Endothelial cell of umbilical vein (primary cell): Measurements from ENCODE around the gene SLC6A9. TPM values are rescaled to one million over a fixed set of nuclear protein-coding genes. Genes with fewer than 3 reads are reported as not detected.

Experiments used
- BruUV-seq: library from RNA; stranded (reverse); fragments of 400-500 nt; replicated peaks from 2 replicates; lab custom pipeline; 2021; lab: Mats Ljungman, UMichigan
- CTCF ChIA-PET: fragments of 300-600, 350-600 bp; sonication (Branson Sonifier 250); formaldehyde crosslinking; loops from one replicate; lab custom pipeline; 2021; ENCODE audit warnings: antibody characterized with exemption, inconsistent platforms; lab: Charles Lee
- POLR2A ChIA-PET: fragments of 300-600, 350-600 bp; sonication (Branson Sonifier 250); formaldehyde crosslinking; loops from one replicate; lab custom pipeline; 2021; ENCODE audit warnings: antibody characterized with exemption, inconsistent platforms; lab: Charles Lee
- DNase-seq: peaks from one replicate; pipeline ENCODE4 v3.0.0-alpha.2; 2011; ENCODE audit warnings: low read depth, low spot score
- FAIRE-seq: peaks from 2 replicates; lab custom pipeline; 2011; peaks lifted over from hg19 to GRCh38; lab: Jason Lieb, UNC
- H2AFZ ChIP-seq: 2 replicates; pipeline ENCODE4 v1.6.0; 2012; ENCODE audit warnings: low read depth, low read length, control low read depth, inconsistent platforms
- H3K27ac ChIP-seq: 2 replicates; pipeline ENCODE4 v1.5.1; 2011; ENCODE audit warnings: low read depth, mild to moderate bottlenecking, control low read depth, low read length, moderate library complexity; ENCODE audit not compliant: insufficient read depth
- H3K27me3 ChIP-seq, 2 experiments: 2 replicates each; pipeline versions ENCODE4 v1.6.0 to v1.6.1; 2011; ENCODE audit warnings: low read length in 2 of 2, mixed read lengths in 1 of 2; ENCODE audit not compliant: control insufficient read depth in 2 of 2, insufficient read depth in 2 of 2
- H3K36me3 ChIP-seq, 2 experiments: 2 replicates in 1 of 2; 3 replicates in 1 of 2; pipeline ENCODE4 v1.5.1; 2011; ENCODE audit warnings: low read length in 2 of 2, mild to moderate bottlenecking in 1 of 2, moderate library complexity in 1 of 2; ENCODE audit not compliant: control insufficient read depth in 2 of 2, insufficient read depth in 2 of 2; ENCODE audit errors: extremely low read depth in 1 of 2
- H3K4me1 ChIP-seq: 3 replicates; pipeline ENCODE4 v1.5.1; 2011; ENCODE audit warnings: mild to moderate bottlenecking, low read length; ENCODE audit not compliant: control insufficient read depth, insufficient read depth; ENCODE audit errors: extremely low read depth
- H3K4me2 ChIP-seq: 2 replicates; pipeline ENCODE4 v1.6.1; 2011; ENCODE audit warnings: low read length, control low read depth, mixed read lengths; ENCODE audit not compliant: insufficient read depth
- H3K4me3 ChIP-seq, 3 experiments: fragments of 200-600 bp in 1 of 3; sonication (generic), shearing (Covaris generic) in 1 of 3; replicated peaks in 1 of 3; 2 replicates each; pipeline ENCODE4 v1.5.1; 2011 to 2016; ENCODE audit warnings: control low read depth in 3 of 3, low read length in 3 of 3, mild to moderate bottlenecking in 2 of 3, inconsistent platforms in 1 of 3, low read depth in 1 of 3, moderate library complexity in 1 of 3; ENCODE audit not compliant: insufficient read depth in 1 of 3
- H3K79me2 ChIP-seq: 2 replicates; pipeline ENCODE4 v1.6.0; 2012; ENCODE audit warnings: low read length, inconsistent platforms; ENCODE audit not compliant: control insufficient read depth, insufficient read depth
- H3K9ac ChIP-seq: replicated peaks from 2 replicates; pipeline ENCODE3; 2011; ENCODE audit warnings: low read length, control low read depth; ENCODE audit not compliant: insufficient read depth; ENCODE audit errors: extremely low read depth
- H3K9me1 ChIP-seq: replicated peaks from 3 replicates; pipeline ENCODE4 v1.6.0; 2011; ENCODE audit warnings: mild to moderate bottlenecking, low read length; ENCODE audit not compliant: control insufficient read depth, insufficient read depth; ENCODE audit errors: extremely low read depth
- H3K9me3 ChIP-seq: replicated peaks from 2 replicates; pipeline ENCODE4 v1.5.1; 2012; ENCODE audit warnings: low read length, inconsistent platforms; ENCODE audit not compliant: control insufficient read depth, insufficient read depth
- H4K20me1 ChIP-seq: replicated peaks from 2 replicates; pipeline ENCODE3; 2011; ENCODE audit warnings: mild to moderate bottlenecking, low read length; ENCODE audit not compliant: control insufficient read depth, insufficient read depth; ENCODE audit errors: extremely low read depth
- EZH2 ChIP-seq: IDR thresholded peaks from 2 replicates; pipeline ENCODE4 v1.6.1; 2012; ENCODE audit warnings: borderline replicate concordance, low read depth, mild to moderate bottlenecking, moderate library complexity, low read length, inconsistent platforms; ENCODE audit not compliant: severe bottlenecking
- FOS ChIP-seq: IDR thresholded peaks from 2 replicates; pipeline ENCODE4 v1.6.1; 2011; ENCODE audit warnings: mild to moderate bottlenecking, low read length, moderate library complexity, borderline replicate concordance; ENCODE audit not compliant: insufficient read depth
- GATA2 ChIP-seq: IDR thresholded peaks from 2 replicates; pipeline ENCODE4 v1.7.0; 2011; ENCODE audit warnings: low read depth, mild to moderate bottlenecking, moderate library complexity, mixed read lengths, low read length; ENCODE audit not compliant: insufficient read length, insufficient read depth
- JUN ChIP-seq: IDR thresholded peaks from 2 replicates; pipeline ENCODE4 v1.6.1; 2011; ENCODE audit warnings: borderline replicate concordance, low read depth; ENCODE audit not compliant: insufficient read length, insufficient read depth
- MYC ChIP-seq: IDR thresholded peaks from one replicate; pipeline ENCODE4 v1.6.1; 2011; ENCODE audit warnings: mild to moderate bottlenecking, low read depth, low read length
- POLR2A ChIP-seq: IDR thresholded peaks from 2 replicates; pipeline ENCODE4 v1.6.1; 2012; ENCODE audit warnings: low read depth, mild to moderate bottlenecking, control low read depth, low read length
- POLR2AphosphoS5 ChIP-seq: IDR thresholded peaks from 2 replicates; pipeline ENCODE4 v1.6.1; 2012; ENCODE audit warnings: low read depth, mild to moderate bottlenecking, control low read depth, low read length, moderate library complexity; ENCODE audit not compliant: insufficient read depth
- dilution Hi-C: fragments of 300-500 bp; cut with MboI; formaldehyde crosslinking; loops from one replicate; pipeline ENCODE4 v1.15.0; 2019; ENCODE audit warnings: low sequenced_read_pairs; ENCODE audit not compliant: extremely low pct_ligation_motif_present
- intact Hi-C: fragments of 100-400 bp; cut with micrococcal nuclease; formaldehyde crosslinking; loops from one replicate; pipeline ENCODE4 v1.10.0; 2022
- polyA plus RNA-seq, 4 experiments: library from polyadenylated mRNA; depleted of rRNA in 3 of 4; stranded (reverse) in 3 of 4; unstranded in 1 of 4; fragments of >200 nt; gene quantifications; 2 replicates each; pipeline versions ENCODE4 v1.2.1 to v1.2.3, GENCODE V29; 2011 to 2012; ENCODE audit warnings: missing spikeins in 1 of 4
- total RNA-seq: library from RNA; stranded (reverse); gene quantifications from 2 replicates; pipeline ENCODE4 v1.2.3, GENCODE V29; 2021
- TF ChIP-seq, protein P1 (sequence below), 2 donors: IDR thresholded peaks; 1 replicate in 1 of 2; 2 replicates in 1 of 2; pipeline ENCODE4 v1.5.1; 2011; ENCODE audit warnings: low read length in 2 of 2, mild to moderate bottlenecking in 2 of 2, moderate library complexity in 2 of 2, control low read depth in 1 of 2, inconsistent platforms in 1 of 2, low read depth in 1 of 2; ENCODE audit not compliant: insufficient read depth in 1 of 2; ENCODE audit errors: extremely low read depth in 1 of 2
- TF ChIP-seq, protein P2 (sequence below): IDR thresholded peaks from 2 replicates; pipeline ENCODE4 v1.6.1; 2011; ENCODE audit not compliant: insufficient read depth, insufficient read length

SLC6A9 gene
- total and polyA plus RNA-seq, 2 donors (not counting 3 experiments of a cell fraction or from before 2014, with no cell fraction given) = 0.80 to 1.5 TPM

DNA sequence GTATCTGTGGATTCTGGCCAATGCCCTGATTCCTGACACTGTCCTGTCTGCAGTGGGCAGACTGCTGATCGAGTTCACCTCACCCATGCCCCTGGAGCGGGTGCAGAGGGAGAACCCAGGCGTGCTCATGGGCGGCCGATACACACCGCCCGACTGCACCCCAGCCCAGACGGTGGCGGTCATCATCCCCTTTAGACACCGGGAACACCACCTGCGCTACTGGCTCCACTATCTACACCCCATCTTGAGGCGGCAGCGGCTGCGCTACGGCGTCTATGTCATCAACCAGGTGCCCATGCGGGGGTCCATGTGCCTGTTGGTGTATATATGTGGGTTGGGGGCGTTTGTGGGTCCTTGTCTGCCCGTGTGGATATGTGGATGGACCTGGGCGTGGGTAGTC is 49.6 kb downstream of the SLC6A9 start:
- ChIA-PET POLR2A (no interaction called here), CTCF (no interaction called here)
- dilution Hi-C loops = no loop called here
- Histone ChIP-seq H3K4me3 (no peak overlapping the region), H3K9ac (no peak overlapping the region), H3K79me2 (peaks cover 29% of the 10 kb centered on the region), H3K4me1 (peaks cover 17% of the 10 kb centered on the region), H3K27ac (no peak overlapping the region), H4K20me1 (no peaks in the 10 kb centered on the region), H3K36me3 (peaks cover 0 to 17% of the 10 kb centered on the region in 2 experiments), H3K4me2 (no peak overlapping the region), H2AFZ (no peak overlapping the region), H3K9me3 (no peaks in the 10 kb centered on the region), H3K27me3 (no peaks in the 10 kb centered on the region), H3K9me1 (no peaks in the 10 kb centered on the region)
- FAIRE-seq (no peak), DNase-seq (no peak)
- no TSS peak for BruUV-seq
- intact Hi-C loops = no loop called here
- TF ChIP-seq POLR2A = no peak
- TF ChIP-seq, protein P1, sequence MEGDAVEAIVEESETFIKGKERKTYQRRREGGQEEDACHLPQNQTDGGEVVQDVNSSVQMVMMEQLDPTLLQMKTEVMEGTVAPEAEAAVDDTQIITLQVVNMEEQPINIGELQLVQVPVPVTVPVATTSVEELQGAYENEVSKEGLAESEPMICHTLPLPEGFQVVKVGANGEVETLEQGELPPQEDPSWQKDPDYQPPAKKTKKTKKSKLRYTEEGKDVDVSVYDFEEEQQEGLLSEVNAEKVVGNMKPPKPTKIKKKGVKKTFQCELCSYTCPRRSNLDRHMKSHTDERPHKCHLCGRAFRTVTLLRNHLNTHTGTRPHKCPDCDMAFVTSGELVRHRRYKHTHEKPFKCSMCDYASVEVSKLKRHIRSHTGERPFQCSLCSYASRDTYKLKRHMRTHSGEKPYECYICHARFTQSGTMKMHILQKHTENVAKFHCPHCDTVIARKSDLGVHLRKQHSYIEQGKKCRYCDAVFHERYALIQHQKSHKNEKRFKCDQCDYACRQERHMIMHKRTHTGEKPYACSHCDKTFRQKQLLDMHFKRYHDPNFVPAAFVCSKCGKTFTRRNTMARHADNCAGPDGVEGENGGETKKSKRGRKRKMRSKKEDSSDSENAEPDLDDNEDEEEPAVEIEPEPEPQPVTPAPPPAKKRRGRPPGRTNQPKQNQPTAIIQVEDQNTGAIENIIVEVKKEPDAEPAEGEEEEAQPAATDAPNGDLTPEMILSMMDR (IDR thresholded peaks at IDR 0.05; ENCODE audit: extremely low read depth in 1 of 2, insufficient read depth in 1 of 2, low read depth in 1 of 2, low read length in 2 of 2) = no peak
- TF ChIP-seq GATA2 = no peak
- TF ChIP-seq JUN = no peak
- TF ChIP-seq, protein P2, sequence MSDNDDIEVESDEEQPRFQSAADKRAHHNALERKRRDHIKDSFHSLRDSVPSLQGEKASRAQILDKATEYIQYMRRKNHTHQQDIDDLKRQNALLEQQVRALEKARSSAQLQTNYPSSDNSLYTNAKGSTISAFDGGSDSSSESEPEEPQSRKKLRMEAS = no peak
- no peak for TF ChIP-seq FOS
- no peak for TF ChIP-seq EZH2
- TF ChIP-seq POLR2AphosphoS5 = no peak
- TF ChIP-seq MYC = no peak
